ENCODE results near the gene CYP4F22.

Gene CYP4F22

DNA sequence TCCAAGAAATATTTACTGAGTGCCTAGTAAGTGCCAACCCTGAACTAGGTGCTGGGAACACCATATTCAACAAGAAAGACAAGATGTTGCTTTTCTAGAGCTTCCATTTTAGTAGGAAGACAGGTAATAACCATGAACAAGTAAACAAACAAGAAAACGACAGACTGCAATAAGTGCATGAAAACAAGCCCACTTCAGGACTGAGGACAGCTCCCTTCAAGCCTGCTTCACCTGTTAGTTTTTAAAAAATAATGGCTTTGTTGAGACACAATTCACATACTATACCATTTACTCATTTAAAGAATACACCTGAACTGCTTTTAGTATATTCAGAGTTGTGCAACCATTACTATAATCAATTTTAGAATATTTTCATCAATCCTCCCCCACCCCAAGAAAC is 30.4 kb downstream of the CYP4F22 start:
- no peak for DNase-seq

DNA sequence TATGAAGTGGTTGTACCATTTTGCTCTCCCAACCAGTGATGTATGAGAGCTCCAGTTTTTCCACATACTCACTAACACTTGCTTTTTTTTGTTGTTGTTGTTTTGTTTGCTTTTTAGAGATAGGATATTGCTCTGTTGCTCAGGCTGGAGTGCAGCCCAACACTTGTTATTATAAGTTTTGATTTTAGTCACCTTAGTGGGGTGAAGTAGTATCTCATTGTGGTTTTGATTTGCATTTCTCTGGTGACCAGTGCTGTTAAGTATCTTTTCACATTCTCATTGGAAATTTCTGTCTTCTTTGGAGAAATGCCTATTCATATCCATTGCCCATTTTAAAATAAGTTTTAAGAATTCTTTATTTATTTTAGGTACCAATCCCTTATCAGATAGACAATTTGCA is 31.3 kb downstream of the CYP4F22 start:
- no peak for DNase-seq

DNA sequence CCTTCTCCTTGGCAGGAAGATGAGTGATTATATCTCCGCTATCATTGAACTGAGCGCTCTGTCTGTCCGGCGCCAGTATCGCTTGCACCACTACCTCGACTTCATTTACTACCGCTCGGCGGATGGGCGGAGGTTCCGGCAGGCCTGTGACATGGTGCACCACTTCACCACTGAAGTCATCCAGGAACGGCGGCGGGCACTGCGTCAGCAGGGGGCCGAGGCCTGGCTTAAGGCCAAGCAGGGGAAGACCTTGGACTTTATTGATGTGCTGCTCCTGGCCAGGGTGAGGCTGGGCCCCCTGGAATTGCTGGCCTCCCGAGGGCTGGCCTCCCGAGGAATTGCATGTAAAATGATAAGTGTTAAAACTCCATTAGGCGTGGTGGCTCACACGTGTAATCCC is 32.1 kb downstream of the CYP4F22 start:
- DNase-seq, result no peak

DNA sequence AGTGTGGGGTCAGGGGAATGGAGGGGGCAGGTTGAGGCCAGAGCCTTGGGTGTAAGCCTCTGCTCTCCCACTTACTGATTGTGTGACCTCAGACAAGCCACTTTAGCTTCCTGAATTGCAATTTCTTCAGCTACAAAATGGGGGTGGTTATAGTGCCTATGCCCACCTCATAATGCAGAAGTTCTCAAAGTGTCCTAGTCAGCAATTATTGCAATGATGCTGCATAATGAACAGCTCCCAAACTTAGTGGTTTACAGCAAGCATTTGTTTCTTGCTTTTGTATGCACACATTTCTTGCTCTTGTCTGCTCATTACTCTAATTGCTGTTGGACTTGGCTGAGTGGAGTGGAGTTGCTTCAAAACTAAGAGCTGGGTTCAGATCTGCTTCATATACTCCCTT is 36.0 kb downstream of the CYP4F22 start:
- DNase-seq, result no peak

DNA sequence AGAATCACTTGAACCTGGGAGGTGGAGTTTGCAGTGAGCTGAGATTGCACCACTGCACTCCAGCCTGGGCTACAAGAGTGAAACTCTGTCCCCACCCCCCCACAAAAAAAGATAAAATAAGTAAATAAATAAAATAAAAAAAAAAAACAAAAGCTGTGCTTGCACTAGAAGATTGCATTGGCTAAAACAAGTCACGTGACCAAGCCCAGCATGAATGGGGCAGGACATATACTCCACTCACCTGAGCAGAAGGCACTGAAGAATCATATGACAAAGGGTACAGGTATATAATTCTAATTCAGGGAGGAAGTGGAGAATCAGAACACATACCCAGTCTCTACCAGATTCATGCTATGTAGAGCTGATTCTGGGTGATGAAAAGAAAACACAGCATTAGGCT is 36.6 kb downstream of the CYP4F22 start:
- DNase-seq, result no peak

DNA sequence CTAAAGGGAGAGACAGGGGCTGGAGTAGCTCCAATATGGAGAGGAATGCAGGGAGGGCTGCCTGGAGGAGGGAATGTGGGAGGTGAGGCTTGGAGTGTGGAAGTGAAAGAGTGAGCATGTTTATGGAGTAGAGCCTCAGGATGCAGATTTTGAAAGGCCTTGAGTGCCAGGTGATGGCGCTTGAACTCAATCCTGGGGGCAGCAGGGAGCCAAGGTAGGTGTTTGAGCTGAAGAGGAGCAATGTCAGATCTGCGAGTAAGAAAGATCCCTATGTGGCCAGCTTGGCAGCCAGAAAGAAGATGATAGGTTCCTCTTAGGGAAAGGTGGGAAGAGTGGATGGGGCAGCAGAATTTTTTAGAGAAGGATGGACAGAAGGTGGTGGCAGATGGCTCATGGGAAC is 40.3 kb downstream of the CYP4F22 start:
- DNase-seq, result no peak

DNA sequence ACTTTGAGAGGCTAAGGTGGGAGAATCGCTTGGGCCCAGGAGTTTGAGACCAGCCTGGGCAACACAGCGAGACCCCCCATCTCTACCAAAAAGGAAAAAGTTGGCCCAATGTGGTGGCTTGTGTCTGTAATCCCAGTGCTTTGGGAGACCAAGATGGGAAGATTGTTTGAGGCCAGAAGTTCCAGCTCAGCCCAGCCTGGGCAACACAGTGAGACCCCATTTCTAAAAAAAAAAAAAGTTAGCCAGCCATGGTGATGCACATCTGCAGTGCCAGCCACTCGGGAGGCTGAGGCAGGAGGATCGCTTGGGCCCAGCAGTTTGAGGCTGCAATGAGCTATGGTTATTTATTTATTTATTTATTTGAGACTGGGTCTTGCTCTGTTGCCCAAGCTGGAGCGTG is 41.3 kb downstream of the CYP4F22 start:
- DNase-seq, result no peak

DNA sequence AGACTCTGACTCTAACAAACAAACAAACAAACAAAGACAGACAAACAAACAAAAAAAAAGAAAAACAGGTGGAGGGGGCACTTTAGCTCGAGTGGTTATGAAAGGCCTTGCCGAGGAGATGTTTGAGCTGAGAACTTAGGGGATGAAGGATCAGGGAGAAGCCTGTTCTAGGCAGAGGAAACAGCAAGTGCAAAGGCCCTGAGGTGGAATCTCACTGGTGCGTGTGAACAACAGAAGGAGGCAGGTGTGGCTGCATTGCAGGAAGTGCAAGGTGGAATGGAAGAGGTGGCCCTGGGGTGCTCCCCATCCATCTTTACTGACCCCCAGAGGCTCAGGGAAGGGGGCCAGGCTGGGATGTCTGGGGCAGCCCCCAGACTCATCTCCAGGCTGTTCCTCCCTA is 41.9 kb downstream of the CYP4F22 start:
- no peak for DNase-seq

DNA sequence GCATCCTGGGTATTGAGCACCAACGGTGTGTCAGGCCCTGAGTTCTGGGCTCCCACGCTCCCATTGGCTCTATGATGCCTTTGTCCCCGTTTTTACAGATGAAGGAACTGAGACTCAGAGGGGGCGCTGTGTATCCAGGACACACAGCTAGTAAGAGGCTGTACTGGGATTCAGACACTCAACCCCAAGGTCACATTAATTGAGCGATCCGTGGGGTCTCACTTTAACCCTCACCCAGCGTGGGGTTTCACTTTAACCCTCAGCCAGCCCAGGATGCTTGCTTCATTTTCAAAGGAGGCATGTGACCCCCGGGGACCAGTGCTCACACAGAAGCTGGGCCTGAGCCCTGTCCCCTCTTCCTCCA is 42.6 kb downstream of the CYP4F22 start:
- no peak for DNase-seq

DNA sequence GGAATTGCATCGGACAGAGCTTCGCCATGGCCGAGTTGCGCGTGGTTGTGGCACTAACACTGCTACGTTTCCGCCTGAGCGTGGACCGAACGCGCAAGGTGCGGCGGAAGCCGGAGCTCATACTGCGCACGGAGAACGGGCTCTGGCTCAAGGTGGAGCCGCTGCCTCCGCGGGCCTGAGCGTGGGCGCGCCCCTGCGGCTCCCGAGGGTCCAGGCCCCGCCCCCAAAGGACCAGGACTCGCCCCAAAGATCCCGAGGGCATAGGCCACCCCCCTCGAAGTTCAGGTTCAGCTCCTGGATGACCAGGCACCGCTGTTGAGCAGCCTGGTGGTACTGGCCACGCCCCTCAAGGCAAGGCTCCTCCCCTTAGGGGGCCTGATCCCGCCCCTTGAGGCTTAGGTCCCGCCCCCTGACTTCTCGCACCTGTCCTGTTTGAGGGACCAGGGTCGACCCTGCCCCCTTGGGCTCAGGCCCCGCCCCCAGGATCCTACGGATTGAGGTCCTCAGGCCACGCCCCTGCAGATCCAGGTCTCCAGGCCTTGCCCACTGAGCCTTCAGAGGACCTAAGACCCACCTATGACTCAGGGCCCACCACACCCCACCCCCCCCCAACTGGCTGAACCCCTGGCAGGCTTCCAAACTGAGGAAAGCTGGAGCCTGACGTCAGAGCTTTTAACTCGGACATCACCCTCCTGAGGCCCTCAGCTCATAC is 43.1 kb downstream of the CYP4F22 start:
- no peak for DNase-seq

DNA sequence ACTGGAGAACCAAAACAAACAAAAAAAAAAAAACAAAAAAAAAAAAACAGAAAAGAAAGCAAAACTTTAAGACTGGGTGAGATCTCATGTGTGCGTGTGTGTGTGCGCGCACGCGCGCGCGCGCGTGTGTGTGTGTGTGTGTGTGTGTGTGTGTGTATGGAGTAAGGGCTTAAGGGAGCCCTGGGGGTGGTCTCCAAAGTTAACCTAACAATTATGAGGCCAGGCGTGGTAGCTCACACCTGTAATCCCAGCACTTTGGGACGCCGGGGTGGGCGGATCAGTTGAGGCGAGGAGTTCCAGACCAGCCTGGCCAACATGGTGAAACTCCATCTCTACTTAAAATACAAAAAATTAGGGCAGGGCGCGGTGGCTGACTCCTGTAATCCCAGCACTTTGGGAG is 46.7 kb downstream of the CYP4F22 start:
- no peak for DNase-seq

DNA sequence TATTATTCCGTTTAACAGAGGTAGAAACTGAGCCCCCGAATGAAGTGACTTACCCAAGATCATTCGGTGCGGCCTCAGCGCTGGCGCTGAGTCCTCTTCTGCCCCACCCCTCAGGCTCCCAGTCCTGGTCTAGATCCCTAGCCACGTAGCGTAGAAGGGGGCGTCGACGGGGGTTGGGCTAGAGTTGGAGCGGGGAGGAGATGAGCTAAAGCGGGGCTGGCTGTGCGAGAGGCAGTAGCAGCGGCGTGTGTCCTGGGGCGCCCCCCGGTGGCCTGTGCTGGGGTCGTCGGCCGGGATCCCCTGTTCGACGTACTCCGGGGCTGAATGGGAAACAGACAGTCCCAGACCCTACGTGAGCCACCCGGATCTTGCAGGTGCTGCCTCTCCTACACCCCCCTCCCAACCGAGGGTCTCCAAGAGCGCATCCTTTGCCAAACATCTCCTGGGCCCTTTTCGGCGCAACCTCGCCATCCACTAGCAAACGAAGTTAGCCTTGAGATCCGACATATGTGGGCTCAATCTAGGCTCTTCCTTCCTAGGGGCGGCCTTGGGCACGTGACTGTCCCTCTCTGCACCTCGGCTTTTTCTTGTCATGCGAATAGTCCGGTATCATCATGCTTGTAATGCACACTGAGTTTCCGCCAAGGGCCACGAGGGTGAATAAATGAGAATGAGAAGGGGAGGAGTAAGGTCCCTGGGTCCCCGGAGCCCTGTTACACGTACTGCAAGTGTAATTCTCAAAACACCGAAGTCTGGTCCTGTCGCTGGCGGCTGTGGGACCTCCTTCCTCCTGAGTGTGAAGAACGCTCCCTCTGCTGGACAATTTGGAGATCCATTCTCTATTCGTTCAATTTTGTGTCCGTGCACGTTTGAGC is 47.7 kb downstream of the CYP4F22 start:
- peak; percentile 56 for DNase-seq

DNA sequence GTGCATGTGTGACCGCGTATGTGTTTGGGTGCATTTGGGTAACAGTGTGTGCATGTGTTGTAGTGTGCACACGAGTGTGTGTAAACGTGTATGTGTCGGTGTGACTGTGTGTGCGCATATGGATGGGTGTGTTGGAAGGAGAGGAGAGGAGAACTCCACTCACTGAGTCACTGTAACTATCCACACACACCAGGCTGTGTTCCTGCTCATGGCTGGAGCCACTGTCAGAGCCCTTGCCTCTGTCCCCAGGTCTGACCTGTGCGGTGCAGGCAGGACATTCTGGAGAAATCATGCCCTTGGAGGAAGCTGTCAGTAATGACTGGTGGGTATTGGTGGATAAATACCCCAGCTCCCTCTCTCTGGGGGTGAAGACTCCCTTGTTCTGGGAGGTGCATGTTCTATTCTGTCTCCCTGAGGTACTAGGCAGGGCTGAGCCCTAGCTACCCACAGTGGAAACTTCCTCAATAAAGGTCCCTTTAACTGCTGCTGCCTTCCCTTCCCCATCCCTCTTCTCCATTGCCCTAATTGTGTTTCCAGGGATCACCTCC is 48.4 kb downstream of the CYP4F22 start:
- no peak for DNase-seq

DNA sequence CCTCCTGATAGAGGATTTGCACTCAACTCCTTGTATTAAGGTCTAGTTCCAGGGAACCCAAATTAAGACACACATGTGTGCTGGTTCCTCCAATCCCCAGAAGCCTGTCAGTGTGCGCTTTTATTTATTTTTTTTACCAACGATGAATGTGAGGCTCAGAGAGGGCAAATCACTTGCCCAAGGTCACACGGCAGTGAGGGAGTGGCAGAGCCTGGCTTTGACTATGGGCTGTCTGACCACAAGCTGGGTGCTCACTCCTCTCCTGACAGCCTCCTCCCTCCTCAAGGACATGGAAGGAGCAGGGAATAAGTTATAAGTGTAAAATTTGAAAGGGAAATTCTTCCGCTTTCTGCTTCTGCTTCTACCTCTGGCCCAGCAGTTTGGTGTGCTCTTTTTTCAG is 48.9 kb downstream of the CYP4F22 start:
- DNase-seq, result no peak

DNA sequence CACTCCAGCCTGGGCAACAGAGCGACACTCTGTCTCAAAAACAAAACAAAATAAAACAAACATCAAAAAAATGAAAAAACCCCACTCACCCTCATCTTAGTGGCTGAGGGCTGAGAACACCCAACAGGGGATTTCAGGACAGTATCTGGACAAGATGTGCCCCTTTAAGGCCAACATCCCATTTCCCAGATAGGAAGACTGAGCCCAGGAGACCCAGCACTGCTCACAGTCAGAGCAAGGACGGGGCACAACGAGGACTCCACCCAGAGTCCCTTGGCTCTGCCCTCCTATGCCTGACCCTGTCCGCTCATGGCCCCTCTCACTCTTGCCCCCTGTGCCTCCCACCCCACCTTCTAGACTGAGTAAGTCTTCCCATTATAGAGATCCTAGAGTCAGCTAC is 53.8 kb downstream of the CYP4F22 start:
- DNase-seq, result no peak

DNA sequence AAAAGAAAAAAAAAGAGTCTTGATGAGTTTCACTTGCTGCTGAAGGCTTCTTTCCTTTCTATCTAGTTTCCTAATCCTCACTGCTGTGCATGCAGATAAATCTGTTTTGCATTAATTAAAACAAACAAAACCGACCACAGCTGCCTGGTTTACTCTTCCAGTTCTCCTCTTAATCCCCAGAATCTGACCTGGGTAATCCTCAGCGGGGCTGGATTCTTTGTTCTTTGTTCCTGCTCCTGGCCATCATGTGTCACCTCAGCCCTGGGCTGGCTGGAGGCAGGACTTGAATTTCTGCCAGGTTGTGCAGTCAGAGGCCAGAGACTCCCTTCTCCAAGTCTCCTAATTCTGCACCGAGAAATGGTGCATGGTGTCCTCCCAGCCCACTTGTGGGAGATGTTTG is 54.5 kb downstream of the CYP4F22 start:
- no peak for DNase-seq

DNA sequence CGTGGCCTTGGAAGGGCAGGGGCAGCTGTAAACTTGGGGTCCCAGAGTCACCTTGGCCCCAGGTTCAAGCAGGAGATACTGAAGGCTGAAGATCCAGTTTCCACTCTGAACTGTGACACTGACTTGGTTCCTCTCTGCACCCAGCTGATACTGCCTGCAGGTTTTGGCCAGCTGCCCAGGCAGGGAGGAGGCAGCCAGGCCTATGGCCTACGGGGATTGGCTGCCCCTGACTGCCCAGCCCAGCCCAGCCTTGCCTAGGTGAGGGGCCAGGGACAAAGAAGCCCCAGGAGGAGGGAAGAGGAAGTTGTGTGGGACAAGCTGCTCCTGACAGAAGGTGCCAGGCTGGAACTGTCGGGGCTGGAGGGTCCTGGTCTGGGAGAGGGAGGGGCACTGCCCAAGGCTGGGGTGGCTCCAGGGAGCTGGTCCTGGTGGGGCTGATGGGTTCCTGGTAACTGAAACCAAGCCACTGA is 55.0 kb downstream of the CYP4F22 start:
- no peak for DNase-seq

DNA sequence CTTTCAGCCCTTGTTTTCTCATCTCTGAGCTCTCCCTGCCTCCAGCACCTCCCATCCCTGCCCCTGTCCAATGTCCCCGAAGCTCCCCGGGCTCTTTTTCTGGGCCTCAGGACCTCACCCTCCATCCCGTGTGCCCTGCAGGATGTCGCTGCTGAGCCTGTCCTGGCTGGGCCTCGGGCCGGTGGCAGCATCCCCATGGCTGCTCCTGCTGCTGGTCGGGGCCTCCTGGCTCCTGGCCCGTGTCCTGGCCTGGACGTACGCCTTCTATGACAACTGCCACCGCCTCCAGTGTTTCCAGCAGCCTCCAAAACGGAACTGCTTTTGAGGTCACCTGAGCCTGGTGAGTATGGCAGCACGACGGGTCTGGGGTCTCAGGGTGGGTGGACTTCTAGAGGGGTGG is 55.6 kb downstream of the CYP4F22 start:
- no peak for DNase-seq

DNA sequence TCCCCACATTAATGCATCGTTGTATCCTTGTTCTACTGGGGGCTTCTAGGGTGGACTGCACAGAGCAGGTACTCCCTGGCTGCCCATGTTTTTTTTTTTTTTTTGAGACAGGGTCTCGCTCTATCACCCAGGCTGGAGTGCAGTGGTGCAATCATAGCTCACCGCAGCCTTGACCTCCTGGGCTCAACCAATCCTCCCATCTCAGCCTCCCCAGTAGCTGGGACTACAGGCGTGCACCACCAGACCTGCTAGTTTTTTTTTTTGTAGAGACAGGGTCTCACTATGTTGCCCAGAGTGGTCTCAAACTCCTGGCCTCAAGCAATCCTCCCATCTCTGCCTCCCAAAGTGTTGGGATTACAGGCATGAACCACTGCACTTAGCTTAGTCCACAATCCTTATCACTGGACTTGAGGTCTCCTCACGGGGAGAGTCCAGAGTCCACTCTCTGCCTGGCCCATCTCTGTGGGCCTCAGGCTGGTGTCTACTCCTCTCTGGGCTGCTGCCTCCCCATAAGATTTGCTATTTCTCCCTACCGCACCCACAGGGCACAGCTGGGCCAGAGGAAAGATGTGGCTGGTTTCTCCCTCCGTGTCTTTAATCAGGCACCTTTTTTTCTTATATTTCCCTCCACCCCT is 56.3 kb downstream of the CYP4F22 start:
- DNase-seq, result no peak

DNA sequence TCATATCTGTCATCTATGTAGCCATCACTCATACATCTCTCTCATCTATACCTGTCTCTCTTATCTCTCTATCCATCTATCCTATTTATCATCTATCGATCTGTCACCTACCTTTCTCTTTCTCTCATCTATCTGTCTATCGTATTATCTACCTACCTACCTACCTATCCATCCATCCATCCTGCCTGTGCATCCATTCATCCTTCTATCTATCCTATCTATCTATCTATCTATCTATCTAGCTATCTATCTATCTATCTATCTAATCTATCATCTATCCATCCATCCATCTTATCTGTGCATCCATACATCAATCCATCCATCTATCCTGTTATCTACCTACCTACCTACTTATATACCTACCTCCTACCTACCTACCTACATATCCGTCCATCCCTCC is 62.1 kb downstream of the CYP4F22 start:
- DNase-seq, result no peak

DNA sequence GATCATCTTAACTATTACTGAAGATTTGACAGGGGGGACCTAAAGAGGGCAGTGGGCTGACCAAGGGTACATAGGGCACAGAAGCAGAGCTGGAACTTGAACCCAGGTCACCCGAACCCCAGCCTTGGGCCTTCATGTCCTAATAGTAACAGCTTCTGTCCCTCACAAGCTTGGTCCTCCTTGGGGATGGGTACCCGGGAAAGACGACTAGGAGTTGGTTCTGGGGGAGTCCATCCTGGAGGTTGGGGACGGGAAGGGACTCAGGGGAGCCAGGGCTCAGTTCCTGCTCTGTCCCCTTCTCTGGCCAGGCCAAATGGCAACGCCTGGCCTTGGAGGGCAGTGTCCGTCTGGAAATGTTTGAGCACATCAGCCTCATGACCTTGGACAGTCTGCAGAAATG is 67.1 kb downstream of the CYP4F22 start:
- DNase-seq, result no peak

DNA sequence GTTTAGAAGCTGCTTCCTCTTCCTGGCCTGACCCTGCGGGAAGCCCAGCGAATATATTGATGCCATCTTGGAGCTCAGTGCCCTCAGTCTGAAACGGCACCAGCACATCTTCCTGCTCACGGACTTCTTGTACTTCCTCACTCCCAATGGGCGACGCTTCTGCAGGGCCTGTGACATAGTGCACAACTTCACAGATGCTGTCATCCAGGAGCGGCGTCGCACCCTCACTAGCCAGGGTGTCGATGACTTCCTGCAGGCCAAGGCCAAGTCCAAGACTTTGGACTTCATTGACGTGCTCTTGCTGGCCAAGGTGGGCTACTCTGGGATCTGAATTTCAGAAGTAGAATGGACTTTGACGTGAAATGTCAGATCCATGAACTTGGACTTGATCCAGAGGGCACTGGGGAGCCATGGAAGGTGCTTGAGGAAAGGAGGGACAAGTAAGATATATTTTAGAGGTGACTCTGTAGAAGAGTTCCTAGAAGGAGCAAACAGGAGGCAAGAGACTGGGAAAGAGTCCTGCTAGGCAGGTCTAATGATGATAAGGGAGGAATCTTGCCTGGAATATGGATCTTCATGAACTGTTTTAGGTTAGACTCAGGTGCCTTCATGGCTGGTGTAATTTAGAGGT is 68.3 kb downstream of the CYP4F22 start:
- no peak for DNase-seq

DNA sequence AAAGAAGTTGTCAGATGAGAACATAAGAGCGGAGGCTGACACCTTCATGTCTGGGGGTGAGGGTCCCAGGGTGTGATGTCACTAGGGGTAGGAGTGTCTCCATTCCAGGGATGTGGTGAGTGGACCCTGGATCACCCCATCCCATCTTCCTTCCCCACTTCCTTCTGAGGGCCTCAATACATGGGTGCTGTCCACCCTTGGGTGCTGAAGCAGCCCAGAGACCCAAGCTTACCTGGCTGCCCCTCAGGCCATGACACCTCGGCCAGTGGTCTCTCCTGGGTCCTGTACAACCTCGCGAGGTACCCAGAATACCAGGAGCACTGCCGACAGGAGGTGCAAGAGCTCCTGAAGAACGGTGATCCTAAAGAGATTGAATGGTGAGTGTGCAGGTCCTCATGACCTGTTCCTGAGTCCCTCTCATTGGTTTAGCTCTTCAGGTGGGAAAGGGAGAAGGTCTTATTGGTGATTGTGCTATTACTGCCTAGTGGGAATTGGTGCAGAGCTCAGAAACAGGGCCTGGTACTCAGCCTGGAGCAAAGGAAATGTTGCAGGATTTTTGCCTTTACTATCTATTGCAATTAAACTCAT is 69.0 kb downstream of the CYP4F22 start:
- DNase-seq, result no peak
